GM18519 (cell line): ENCODE data around the gene PLCH2.

Experiments used
- ATAC-seq: cut with Tn5 transposase; IDR thresholded peaks from one replicate; pipeline ENCODE4 v1.9.1; 2021; ENCODE audit warnings: mild to moderate bottlenecking, moderate library complexity; ENCODE audit not compliant: unreplicated experiment, low FRiP score

Gene PLCH2, protein sequence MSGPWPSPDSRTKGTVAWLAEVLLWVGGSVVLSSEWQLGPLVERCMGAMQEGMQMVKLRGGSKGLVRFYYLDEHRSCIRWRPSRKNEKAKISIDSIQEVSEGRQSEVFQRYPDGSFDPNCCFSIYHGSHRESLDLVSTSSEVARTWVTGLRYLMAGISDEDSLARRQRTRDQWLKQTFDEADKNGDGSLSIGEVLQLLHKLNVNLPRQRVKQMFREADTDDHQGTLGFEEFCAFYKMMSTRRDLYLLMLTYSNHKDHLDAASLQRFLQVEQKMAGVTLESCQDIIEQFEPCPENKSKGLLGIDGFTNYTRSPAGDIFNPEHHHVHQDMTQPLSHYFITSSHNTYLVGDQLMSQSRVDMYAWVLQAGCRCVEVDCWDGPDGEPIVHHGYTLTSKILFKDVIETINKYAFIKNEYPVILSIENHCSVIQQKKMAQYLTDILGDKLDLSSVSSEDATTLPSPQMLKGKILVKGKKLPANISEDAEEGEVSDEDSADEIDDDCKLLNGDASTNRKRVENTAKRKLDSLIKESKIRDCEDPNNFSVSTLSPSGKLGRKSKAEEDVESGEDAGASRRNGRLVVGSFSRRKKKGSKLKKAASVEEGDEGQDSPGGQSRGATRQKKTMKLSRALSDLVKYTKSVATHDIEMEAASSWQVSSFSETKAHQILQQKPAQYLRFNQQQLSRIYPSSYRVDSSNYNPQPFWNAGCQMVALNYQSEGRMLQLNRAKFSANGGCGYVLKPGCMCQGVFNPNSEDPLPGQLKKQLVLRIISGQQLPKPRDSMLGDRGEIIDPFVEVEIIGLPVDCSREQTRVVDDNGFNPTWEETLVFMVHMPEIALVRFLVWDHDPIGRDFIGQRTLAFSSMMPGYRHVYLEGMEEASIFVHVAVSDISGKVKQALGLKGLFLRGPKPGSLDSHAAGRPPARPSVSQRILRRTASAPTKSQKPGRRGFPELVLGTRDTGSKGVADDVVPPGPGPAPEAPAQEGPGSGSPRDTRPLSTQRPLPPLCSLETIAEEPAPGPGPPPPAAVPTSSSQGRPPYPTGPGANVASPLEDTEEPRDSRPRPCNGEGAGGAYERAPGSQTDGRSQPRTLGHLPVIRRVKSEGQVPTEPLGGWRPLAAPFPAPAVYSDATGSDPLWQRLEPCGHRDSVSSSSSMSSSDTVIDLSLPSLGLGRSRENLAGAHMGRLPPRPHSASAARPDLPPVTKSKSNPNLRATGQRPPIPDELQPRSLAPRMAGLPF (N-terminal part only)

DNA sequence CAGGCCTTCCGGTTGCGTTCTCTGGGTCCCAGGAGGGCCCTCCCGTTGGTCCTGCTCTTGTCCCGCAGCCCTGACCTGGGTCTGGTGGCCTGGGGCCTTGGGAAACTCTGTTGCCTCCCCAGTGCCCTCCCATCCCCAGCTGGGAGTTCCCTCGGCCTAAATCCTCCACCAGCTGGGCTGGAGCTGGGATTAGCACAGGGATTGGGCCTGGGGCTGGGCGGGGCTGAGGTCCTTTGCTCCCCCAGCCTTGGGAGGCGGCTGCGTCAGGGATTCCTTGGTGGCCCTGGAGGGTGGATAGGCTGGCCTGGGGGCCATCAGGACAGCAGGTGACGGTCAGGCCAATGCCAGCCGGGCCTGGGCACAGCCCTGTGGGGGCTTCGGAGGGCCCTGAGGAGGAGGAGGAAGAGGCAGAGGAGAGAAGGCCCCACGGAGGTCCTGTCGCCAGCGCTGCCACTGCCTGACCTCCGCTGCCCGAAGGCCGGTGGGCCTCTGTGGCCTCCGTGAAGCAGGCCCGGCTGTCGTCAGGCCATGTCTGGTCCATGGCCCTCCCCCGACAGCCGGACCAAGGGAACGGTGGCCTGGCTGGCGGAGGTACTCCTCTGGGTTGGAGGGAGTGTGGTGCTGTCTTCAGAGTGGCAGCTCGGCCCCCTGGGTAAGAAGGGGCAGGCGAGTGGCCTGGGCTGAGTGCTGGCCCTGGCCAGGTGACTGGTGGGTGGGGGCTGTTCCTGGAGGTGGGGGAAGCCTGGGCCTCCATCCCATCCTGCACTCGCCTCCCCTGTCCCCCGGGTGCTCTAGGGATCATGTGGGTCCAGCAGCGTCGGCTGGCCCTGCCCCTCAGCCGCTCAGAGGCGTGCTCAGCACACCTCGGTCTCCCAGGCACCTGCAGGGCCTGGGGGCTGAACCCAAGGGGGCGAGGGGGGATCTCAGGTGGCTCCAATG is at the start of gene PLCH2:
PLCH2 (plus strand) TSS at position 229 of the 939 bp plus-strand sequence; CDS start at position 529, 300 bp downstream.
- no peak for ATAC-seq

DNA sequence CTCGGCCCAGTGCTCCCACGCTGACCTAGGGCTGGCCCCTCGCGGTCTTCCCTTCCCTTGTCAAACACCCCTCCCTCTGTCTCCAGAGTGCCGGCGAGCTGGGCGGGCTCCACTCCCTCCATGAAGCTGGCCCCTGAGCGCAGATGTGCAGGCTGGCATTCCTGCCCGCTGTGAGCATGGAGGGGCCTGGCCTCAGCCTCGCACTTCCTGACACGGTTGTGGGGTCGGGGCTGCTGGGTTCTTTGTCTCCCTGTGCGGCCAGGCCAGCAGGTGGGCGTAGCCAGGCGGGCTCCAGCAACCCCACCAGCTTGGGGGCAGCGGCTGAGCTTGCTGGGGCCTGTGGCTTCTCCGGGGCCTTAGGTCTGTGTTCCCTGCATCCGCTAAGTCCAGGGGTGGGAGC is 49.5 kb upstream of the PLCH2 start:
- ATAC-seq = no peak

DNA sequence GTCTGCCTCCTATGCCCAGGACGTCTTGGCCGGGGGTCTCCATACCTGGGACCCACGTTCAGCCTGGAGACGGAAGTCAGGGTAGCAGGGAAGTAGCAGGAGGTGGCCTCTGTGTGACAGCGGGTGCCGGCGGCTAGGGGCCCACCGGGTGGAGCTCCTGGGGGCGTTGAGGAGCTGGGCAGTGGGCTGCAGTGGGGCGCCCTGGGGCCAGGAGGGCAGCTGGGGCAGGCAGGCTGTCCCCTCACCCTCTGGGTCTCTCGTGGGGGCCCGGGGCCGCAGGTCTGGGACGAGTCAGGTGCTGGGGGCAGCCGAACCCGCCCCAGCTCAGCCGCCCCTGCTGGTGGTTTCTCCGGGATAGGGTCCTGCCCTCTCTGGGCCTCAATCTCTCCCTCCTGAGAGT is 49.0 kb upstream of the PLCH2 start:
- ATAC-seq = no peak

DNA sequence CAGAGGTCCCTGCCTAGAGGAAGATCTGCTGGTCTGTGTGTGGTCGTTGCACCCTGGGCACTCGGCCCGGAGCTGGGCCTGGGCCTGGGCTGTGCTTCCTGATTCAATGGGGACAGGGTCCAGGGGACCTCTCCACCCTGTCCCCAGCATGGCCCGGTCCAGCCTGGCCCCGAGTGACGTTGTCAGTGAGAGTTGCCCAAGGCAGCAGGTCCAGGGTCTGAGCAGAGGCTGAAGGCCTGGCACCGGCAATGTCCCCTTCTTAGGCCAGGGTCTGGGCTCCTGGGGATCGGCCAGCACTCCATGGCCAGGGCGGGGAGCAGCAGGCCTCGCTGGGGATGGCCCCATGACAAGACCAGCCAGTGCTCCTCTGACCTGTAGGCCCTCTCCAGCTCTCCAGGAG is 48.1 kb upstream of the PLCH2 start:
- no peak for ATAC-seq

DNA sequence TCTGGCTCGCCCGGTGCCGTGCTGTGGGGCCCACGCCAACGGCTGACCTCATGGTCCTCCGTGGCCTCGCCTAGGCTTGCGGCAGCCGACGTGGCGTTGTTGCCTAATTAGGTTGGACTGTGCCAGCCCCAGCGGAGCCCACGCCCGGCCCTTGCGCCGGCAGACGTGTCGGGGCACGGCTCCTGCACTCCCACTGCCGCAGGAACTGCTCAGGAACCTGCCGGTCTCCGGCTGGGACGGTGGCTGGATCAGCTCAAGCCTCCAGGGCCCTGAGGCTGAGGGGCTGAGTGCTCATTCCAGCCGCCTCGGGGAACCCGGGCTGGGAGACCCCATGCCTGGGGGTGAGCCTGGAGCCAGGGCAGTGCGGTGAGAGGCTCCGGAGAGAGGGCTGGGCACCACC is 47.6 kb upstream of the PLCH2 start:
- no peak for ATAC-seq

DNA sequence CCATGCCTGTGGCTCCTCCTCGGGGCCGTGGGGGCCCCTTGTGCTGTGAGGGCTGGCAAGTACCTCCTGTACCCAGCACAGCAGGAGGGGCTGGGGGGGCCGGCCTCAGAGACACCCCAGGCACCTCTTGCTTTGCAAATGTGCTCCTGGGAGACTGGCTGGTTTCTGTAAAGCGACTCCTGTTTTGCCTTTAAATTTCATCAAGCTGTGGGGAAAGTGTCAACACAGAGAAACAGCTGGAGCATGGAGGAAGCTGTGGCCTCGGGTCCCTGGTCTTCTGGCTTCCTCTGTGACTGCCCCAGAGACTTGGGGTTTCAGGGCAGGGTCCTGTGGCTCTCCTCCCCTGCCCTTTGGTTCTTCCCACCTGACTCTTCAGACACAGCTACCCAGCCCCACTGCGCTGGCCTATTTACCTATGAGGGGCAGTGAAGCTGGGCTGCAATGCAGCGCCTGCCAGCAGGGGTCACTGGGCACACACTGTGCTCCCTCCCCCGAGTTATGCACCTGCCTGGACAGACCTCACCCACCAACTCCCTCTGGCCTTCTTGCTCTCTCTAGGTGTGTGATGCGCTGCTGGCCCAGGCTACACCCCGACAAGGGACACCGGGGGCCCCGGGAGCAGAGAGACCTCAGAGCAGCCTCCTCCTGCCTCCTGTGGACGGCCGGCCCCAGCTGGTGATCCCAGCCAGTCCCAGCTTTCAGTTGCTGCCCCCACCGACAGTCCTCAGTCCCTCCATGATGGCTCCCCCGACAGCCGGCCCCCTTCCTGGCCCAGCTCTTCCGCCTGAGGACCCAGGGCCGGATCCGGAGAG is 46.1 kb upstream of the PLCH2 start:
- ATAC-seq = no peak

DNA sequence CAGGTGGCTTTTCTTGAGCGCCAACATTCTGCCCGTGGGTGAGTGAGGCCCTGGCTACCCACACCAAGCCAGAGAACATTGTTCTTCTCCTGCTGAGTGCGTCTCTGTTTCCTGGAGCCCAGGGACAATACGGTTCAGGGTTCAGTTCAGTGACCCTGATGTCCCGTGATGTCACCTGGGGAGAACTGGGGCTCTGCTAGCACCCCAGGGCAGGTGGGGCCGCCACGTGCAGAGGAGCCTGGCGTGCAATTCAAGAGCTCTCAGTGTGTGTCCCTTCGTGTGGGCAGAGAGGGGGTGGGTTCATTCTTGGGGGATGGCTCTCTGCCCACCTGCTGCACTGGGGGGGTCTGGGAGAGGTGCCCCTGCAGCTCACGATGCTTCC is 45.5 kb upstream of the PLCH2 start:
- ATAC-seq = no peak

DNA sequence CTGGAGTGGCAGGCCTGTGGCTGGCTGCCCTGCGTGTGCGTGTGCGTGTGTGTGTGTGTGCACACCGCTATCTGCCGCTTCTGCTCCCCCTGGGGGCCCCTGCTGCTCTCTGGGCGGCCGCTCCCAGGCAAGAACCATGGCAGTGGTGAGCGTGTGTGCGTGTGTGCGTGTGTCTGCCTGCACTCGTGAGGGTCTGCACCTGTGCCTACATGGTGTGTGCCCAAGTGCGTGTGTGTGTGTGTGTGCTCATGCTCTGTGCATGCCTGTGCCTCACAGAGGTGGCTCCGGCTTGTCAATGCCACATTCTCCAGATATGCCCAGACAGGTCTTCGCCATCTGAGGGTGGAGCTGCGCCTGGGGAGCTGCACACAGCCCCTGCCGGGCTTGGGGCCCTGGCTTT is 45.0 kb upstream of the PLCH2 start:
- no peak for ATAC-seq

DNA sequence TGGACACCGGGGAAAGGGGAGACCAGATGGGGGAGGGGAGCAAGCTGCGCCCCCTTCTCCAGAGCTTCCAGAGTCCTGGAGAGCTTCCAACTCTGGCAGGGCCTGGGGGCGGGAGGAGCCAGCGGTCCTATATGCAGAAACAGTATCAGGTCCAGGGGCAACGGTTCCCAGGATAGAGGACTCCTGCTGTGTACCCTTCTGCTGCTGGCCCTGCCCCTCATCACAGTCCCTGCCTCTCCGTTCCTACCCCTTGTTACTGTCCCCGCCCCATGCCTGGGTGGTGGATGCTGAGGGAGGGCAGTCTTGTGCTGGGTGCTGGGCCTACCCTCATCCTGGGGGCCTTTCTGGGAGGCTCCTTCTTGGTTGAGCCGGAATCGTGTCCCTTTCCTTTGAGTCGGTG is 44.6 kb upstream of the PLCH2 start:
- ATAC-seq = no peak

DNA sequence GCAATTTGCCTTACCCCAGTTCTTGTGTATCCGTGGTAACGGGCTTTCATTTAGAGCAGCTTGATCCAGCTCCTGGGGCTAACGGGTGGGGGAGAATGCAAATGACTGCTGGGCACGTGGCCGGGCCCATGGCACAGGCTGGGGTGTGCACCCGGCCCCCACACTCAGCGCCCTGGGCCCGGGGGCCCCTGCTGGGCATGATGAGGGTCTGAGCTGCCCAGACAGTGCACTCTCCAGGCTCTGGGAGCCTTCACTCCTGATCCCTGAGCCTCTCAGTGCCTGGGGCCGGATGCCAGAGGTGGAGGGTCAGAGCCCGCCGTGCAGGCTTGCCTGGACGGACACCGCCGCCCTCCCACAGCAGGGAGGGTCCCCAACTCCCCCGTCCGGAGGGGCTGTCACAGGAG is 43.6 kb upstream of the PLCH2 start:
- ATAC-seq = no peak

DNA sequence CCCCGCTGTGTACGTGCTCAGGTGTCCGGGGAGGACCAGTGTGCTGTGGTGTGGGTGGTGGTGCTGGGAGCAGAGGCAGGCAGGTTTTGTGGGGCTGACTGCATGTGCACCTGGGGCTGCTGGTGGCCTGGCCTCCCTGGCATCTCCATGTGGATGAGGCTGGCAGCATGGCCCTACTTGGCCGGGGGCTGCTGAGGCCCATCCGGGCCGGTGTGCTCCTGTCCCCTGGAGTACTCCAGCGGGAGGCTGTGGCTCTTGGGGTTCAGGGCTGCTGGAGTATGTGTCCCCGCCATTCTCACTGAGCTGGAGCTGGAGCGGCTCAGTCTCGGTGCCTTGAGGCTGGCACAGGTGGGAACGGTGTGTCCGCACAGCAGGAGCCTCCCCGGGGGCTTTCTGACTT is 42.9 kb upstream of the PLCH2 start:
- ATAC-seq = no peak

DNA sequence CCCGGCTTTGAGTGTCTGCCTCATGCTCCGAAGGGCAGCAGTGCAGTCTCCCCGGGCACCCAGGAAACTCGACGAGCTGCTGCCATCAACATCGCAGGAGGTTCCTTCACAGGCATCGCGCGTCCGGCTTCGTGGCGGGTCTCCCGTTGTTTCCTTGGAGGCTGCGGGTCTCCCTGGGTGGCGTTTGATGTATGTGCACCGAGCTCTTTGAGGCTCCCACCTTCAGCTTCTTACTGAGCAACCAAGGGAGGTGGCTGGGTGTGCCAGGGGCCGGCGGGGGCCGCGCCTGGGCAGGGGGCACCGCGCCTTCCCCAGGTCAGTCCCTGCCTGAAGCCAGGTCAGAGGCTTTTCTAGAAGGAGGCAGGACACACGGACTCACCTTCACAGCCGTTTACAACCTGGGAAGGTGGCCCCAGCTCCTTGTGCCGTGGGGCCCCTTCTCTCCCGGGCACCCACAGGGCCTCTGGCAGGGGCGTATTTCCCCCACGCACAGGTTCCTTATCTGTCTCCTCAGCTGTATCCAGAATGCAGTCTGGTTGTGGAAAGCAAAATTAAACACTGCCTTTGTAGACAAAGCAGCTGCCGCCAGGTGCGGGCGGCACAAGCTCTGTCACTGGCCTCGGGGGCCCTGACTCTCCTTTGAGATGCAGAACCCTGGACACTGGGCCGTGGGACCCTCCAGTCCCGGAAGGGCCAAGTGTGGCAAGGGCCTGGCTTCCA is 42.0 kb upstream of the PLCH2 start:
- no peak for ATAC-seq

DNA sequence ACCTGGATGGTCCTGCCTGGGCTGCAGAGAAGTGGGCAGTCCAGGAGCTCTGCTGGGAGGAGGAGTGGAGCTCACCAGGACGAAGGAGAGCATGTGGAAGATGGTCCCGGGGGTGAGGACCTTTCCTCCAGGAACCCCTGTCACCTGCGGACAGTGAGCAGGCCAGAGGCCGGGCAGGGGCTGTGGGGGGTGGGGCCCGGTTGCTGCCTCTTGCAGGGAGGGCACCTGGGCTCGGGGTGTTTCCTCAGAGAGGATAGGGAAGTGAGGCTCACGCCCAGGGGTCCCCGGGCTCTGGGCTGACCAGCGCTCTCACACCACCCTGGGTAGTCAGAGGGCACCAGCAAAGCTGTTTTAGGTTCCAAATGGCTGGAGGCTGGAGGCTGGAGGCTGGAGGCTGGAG is 41.0 kb upstream of the PLCH2 start:
- ATAC-seq = no peak

DNA sequence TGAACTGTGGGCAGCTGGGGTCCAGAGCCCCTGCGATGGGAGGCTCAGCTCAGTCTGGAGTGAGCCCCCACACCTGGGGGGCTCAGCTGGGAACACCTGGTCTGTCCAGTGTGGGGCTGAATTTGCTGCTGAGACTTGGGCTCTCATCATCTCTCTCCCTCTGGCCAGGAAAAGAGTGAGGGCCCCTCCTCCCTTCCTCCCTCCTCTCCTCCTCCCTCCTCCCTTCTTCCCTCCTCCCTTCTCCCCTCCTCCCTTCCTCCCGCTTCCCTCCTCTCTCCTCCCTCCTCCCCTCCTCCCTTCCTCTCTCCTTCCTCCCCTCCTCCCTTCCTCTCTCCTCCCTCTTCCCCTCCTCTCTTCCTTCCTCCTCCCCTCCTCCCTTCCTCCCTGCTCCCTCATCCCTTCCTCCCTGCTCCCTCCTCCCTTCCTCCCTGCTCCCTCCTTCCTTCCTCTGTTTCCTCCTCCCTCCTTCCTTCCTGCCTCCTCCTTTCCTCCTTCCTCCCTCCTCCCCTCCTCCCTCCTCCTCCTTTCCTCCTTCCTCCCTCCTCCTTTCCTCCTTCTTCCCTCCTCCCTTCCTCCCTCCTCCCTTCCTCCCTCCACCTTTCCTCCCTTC is 40.2 kb upstream of the PLCH2 start:
- no peak for ATAC-seq

DNA sequence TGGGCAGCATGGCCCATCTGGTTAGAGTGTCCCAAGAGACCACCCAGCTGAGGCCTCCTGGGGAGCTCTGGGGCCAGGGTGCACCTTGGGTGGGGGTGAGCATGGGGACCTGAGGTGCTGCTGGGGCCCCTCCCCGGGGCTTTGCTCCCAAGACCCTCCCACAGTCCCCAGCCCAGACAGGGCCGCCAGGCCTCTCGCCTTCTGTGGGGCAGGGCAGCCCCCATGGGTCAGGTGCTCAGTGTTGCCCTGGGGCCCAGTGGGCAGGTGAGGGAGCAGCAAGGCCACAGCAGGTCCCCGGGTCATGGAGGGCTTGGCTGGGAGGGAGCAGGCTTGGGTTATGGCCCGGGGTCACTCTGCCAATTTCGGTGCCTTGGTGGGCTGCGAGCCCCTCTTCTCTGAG is 39.2 kb upstream of the PLCH2 start:
- no peak for ATAC-seq

DNA sequence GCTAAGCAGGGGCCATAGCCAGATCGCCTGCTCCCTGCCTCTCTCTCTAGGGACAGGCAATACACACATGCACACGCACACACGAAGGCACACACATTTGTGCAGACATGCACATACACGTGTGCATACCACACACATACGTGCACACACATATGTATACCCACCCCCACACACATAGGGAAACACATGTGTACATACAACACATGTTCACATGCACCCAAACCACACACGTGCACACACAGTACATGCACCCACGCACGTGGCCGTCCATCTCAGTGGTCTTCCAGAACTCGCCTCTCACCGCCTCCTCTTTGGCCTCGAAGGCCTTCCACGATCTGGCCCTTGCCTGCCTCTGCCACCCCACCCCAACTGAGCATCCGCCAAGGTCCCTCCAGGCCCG is 38.5 kb upstream of the PLCH2 start:
- no peak for ATAC-seq

DNA sequence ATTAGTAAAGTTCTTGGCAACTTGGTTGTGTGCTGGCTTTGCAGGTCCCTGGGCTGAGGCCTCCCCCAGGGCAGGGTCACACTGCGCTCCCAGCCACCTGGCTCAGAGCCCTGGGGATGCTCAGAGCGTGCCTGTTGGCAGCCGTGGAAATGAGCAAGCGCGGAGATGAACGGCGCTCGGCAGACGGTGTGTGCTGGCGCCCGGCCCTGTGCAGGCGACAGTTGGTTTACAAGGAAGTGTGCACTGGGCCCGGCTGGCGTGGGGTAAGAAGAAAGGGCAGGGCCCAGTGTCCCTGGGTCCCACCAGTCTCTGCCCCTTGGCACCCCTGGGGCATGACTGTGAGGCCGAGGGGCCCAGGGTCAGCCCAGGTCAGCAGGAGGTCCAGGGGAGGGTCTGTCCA is 38.1 kb upstream of the PLCH2 start:
- no peak for ATAC-seq

DNA sequence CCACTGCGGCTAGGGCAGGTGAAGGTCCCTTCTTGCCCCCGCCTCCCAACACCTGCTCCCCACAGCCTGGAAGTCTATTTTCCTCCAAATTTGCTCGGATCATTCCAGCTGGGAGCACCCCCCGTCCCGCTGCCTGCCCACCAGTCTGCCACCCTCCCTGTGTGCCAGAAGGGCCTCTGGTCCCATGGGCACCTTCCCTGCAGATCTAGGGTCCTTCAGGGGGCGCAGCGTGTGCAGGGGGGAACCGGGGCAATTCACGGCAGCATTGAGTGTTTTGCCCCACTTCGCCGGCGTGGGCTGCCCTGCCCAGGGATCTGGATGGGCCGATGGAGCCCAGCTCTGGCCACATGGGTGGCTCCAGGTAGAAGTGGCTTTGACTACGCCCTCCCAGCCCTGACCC is 37.4 kb upstream of the PLCH2 start:
- ATAC-seq = no peak
